Psoas muscle (tissue), 8 donors: ENCODE measurements around the gene NCAM1. TPM values are rescaled to one million over a fixed set of nuclear protein-coding genes. Genes with fewer than 3 reads are reported as not detected.

Source experiments
- ATAC-seq, 4 donors: fragments of 200-7000 bp; cut with Tn5 transposase; one replicate each; pipeline ENCODE4 v1.9.1; 2020; ENCODE audit warnings: moderate library complexity in 3 of 4, mild to moderate bottlenecking in 2 of 4
- DNase-seq, 2 donors: peaks; one replicate each; pipeline ENCODE4 v3.0.0-alpha.2; 2020
- H3K27ac ChIP-seq: fragments of 200-600 bp; one replicate; pipeline ENCODE4 v1.8.0; 2022
- H3K27me3 ChIP-seq, 3 donors: fragments of 200-600 bp in 1 of 3; one replicate each; pipeline versions ENCODE4 v1.6.1 to v1.8.0; 2013 to 2022; ENCODE audit warnings: low read length in 2 of 3, mild to moderate bottlenecking in 2 of 3, moderate library complexity in 1 of 3; ENCODE audit not compliant: insufficient read depth in 3 of 3
- H3K36me3 ChIP-seq, 2 donors: fragments of 200-600 bp in 1 of 2; one replicate each; pipeline versions ENCODE4 v1.6.1 to v1.8.0; 2013 to 2022; ENCODE audit warnings: low read depth in 1 of 2, mild to moderate bottlenecking in 1 of 2, moderate library complexity in 1 of 2; ENCODE audit not compliant: insufficient read depth in 1 of 2
- H3K4me1 ChIP-seq: fragments of 200-600 bp; one replicate; pipeline ENCODE4 v1.8.0; 2022
- H3K4me3 ChIP-seq: fragments of 200-600 bp; one replicate; pipeline ENCODE4 v1.8.0; 2022; ENCODE audit warnings: mild to moderate bottlenecking
- H3K9me3 ChIP-seq: fragments of 200-600 bp; one replicate; pipeline ENCODE4 v1.8.0; 2022
- WGBS, 3 donors: extraction: QIAGEN DNeasy Blood & Tissue Kit; methylation state at CpG; one replicate each; pipeline versions ENCODE4 v1.1.6 to v1.1.7; 2013; 5-methylcytosine and 5-hydroxymethylcytosine counted together
- intact Hi-C, 2 donors: fragments of 100-400 bp; cut with DNase I; formaldehyde crosslinking; loops; one replicate each; pipeline versions ENCODE4 v1.11.0 to v1.14.2; 2022
- polyA plus RNA-seq, 3 donors: library from polyadenylated mRNA; stranded (reverse); fragments of 200-250 nt; gene quantifications; one replicate each; pipeline ENCODE4 v1.2.3, GENCODE V29; 2013
- total RNA-seq, 4 donors: library from RNA; stranded (reverse); fragmentation: NEBNext Ultra II Directional in 2 of 4; extraction: Animal tissue kit (Norgen Biotek cat#: 25700) in 2 of 4; gene quantifications; one replicate each; pipeline versions ENCODE4 v1.2.1 to v1.2.4, GENCODE V29; 2021 to 2023
- TF ChIP-seq, protein P1 (sequence below): fragments of 200-600 bp; IDR thresholded peaks from one replicate; pipeline ENCODE4 v1.8.0; 2022; ENCODE audit warnings: antibody characterized with exemption
- donor health status: healthy with polysubstance abuse.
- donor health status: DM: no; HTN: no; CAD: no; lungs with moderate emphysema.
- donor health status: Bipolar disorder and iron deficiency.
- donor health status: healthy.
- donor health status: DM: yes; HTN: yes; CAD: no.
- donor health status: DM: no; HTN: no; CAD: no.
- donor health status: DM: no; HTN: no; CAD: no.
- donor health status: DM: yes; HTN: yes; CAD: no.

NCAM1 gene
- total and polyA plus RNA-seq, 7 donors = 1.3 to 50.3 (median 3.0) TPM

DNA sequence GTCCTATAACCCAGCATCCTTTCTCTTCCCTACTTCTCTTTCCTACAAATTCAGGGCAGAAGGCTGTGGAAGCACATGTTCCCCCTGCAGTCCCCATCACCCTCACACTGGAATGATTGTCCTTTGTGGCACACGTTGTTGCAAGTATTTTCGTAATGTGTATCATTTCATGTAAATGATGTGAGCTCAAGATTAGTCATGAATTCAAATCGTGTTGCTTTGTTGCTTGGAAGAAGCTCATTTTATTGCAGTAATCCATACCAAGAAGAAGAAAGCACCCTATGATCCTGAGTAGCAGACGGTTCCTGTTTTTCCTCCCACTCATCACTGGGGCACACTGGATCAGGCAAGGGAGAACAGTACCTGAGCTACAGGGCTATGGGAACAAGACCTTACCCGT lies 173.4 kb downstream of the NCAM1 start:
- Histone ChIP-seq H3K36me3 (no peaks in the 10 kb centered on the region), H3K27me3 (peaks cover 0 to 2% (median 0%) of the 10 kb centered on the region in 3 donors), H3K27ac (no peak overlapping the region), H3K4me1 (no peaks in the 10 kb centered on the region), H3K9me3 (no peaks in the 10 kb centered on the region), H3K4me3 (no peak overlapping the region)
- 88 to 92% (median 92%) methylated on average over 5 of the region's 5 CpGs for WGBS, 3 donors
- TF ChIP-seq, protein P1, sequence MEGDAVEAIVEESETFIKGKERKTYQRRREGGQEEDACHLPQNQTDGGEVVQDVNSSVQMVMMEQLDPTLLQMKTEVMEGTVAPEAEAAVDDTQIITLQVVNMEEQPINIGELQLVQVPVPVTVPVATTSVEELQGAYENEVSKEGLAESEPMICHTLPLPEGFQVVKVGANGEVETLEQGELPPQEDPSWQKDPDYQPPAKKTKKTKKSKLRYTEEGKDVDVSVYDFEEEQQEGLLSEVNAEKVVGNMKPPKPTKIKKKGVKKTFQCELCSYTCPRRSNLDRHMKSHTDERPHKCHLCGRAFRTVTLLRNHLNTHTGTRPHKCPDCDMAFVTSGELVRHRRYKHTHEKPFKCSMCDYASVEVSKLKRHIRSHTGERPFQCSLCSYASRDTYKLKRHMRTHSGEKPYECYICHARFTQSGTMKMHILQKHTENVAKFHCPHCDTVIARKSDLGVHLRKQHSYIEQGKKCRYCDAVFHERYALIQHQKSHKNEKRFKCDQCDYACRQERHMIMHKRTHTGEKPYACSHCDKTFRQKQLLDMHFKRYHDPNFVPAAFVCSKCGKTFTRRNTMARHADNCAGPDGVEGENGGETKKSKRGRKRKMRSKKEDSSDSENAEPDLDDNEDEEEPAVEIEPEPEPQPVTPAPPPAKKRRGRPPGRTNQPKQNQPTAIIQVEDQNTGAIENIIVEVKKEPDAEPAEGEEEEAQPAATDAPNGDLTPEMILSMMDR = no peak
- intact Hi-C loops = no loop called here
- DNase-seq (no peak), ATAC-seq (no peak)

DNA sequence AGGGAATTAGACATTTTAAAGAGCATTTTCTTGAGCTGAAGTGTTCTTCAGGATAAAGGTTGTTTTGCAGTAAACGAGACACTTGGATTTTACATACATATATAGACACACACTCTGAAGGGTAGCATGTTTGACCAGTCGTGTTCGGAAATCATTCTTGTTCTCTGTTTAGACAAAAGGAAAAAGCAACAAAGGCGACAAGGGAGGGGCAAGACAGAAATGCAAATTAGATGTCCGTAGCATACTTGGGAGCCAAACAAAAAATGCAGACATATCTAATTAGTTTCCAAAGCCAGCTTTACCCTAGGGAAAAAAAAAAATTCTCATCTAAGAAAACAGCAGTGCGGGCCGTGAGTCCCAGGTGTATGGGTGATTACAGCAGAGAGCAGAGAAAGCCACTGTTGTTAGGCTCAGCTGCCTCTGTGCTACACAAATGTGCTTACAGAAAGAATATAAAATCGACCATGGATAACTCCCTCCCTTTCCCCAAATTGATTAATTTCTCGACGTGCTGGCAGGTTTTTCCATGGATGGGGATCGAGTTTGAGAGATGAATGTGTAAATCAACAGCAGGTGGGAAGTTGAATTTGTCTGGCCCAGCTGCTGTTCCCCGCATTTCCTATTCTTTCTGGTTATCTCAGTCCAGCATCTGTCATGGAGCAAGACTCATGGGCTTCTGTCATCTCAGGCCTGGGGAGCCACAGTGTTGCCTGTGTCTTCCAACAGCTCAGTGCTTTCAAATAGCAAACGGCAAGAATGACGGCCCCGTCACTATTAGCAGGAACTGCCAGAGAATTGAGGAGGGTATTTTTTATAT lies 176.7 kb downstream of the NCAM1 start:
- TF ChIP-seq, protein P1 = no peak
- Histone ChIP-seq H3K27me3 (peaks cover 0 to 13% (median 2%) of the 10 kb centered on the region in 3 donors), H3K4me3 (no peak overlapping the region), H3K36me3 (no peaks in the 10 kb centered on the region), H3K9me3 (no peaks in the 10 kb centered on the region), H3K27ac (no peak overlapping the region), H3K4me1 (no peaks in the 10 kb centered on the region)
- intact Hi-C loops = no loop called here
- WGBS, 3 donors = 49 to 62% (median 49%) methylated on average over 15 of the region's 15 CpGs
- ATAC-seq (no peak), DNase-seq (no peak)

DNA sequence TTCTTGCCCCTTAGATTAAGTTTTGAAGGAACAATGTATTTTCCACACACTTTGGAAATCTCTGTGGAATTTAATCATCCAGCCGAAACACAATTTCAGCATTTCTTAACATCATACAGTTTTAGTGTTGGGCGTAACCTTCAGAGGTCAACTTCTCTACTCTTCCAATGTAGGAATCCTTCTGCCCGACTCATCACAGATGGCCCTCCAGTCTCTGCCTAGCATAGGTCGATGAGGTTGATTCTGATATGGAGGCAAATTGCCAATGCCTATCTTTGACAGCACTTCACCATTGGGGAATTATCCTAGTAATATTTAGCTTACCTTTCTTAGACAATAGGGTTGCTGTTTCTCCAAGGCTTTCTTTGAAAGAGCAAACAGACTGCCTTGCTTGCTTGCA lies 177.5 kb downstream of the NCAM1 start:
- 74 to 90% (median 75%) methylated on average over 4 of the region's 4 CpGs for WGBS, 3 donors
- TF ChIP-seq, protein P1 = no peak
- ATAC-seq = no peak
- intact Hi-C loops = no loop called here
- H3K27me3 ChIP-seq = peaks cover 0 to 16% (median 2%) of the 10 kb centered on the region in 3 donors
- no peaks in the 10 kb centered on the region for H3K9me3 ChIP-seq
- no peak for DNase-seq
- no peaks in the 10 kb centered on the region for H3K4me1 ChIP-seq
- no peaks in the 10 kb centered on the region for H3K36me3 ChIP-seq
- H3K4me3 ChIP-seq = no peak overlapping the region
- H3K27ac ChIP-seq = no peak overlapping the region

DNA sequence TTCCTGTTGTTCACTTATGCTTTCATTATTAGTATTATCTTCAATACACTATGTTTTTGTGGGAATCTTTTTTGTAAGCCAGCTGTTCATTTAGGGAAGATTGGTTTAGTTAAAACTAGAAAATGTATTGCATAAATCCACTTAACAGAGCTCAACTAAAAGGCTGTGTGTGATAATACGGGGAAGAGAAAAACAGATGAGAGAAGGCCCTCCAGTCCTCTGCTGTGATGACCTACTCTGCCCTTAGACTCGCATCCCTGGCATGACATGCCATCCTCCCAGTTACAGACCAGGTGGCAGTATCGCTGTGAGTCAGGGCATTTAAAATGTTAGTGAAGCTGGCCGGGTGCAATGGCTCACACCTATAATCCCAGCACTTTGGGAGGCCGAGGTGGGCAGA lies 179.8 kb downstream of the NCAM1 start:
- 82 to 88% (median 83%) methylated on average over 5 of the region's 5 CpGs for WGBS, 3 donors
- H3K27me3 ChIP-seq = peaks cover 0 to 17% (median 2%) of the 10 kb centered on the region in 3 donors
- no peak overlapping the region for H3K27ac ChIP-seq
- DNase-seq (no peak), ATAC-seq (no peak)
- H3K9me3 ChIP-seq = no peaks in the 10 kb centered on the region
- H3K4me1 ChIP-seq = no peaks in the 10 kb centered on the region
- TF ChIP-seq, protein P1 = no peak
- no peaks in the 10 kb centered on the region for H3K36me3 ChIP-seq
- intact Hi-C loops = no loop called here
- no peak overlapping the region for H3K4me3 ChIP-seq
